H1 (cell line): ENCODE measurements around the gene PAX3. TPM values are rescaled to one million over a fixed set of nuclear protein-coding genes. Genes with fewer than 3 reads are reported as not detected.

Experiments
- CTCF ChIA-PET: fragments of 300-600 bp; sonication (Branson Sonifier 250); formaldehyde crosslinking; loops from one replicate; lab custom pipeline; 2021; ENCODE audit not compliant: partially characterized antibody; lab: Charles Lee
- POLR2A ChIA-PET: fragments of 300-600 bp; sonication (Branson Sonifier 250); formaldehyde crosslinking; loops from one replicate; lab custom pipeline; 2021; ENCODE audit warnings: inconsistent platforms; ENCODE audit not compliant: partially characterized antibody; lab: Charles Lee
- DNase-seq, 2 experiments: peaks; one replicate each; pipeline versions ENCODE4 v3.0.0 to v3.0.0-alpha.2; 2010 to 2022; ENCODE audit warnings: low spot score in 2 of 2, low read depth in 1 of 2, mixed read lengths in 1 of 2
- FAIRE-seq: peaks from 2 replicates; lab custom pipeline; 2011; peaks lifted over from hg19 to GRCh38; lab: Jason Lieb, UNC
- H2AFZ ChIP-seq: 2 replicates; pipeline ENCODE4 v1.8.1; 2012; ENCODE audit warnings: low read length, inconsistent platforms
- H2AK5ac ChIP-seq: 2 replicates; pipeline ENCODE4 v1.6.1; 2013; ENCODE audit warnings: low read depth, low read length
- H2BK120ac ChIP-seq: replicated peaks from 2 replicates; pipeline ENCODE3; 2013; ENCODE audit warnings: low read depth, low read length, inconsistent platforms
- H2BK12ac ChIP-seq: 2 replicates; pipeline ENCODE4 v1.6.1; 2013; ENCODE audit warnings: low read depth, low read length
- H2BK15ac ChIP-seq: 2 replicates; pipeline ENCODE4 v1.6.1; 2013; ENCODE audit warnings: low read length
- H2BK20ac ChIP-seq: 2 replicates; pipeline ENCODE4 v1.6.1; 2013; ENCODE audit warnings: low read length
- H2BK5ac ChIP-seq: 2 replicates; pipeline ENCODE4 v1.6.1; 2013; ENCODE audit warnings: low read depth, low read length
- H3K14ac ChIP-seq: 2 replicates; pipeline ENCODE4 v1.6.1; 2013; ENCODE audit warnings: inconsistent platforms; ENCODE audit not compliant: insufficient read length
- H3K18ac ChIP-seq: 2 replicates; pipeline ENCODE4 v1.6.1; 2013; ENCODE audit warnings: low read length; ENCODE audit errors: extremely low read depth
- H3K23ac ChIP-seq: 2 replicates; pipeline ENCODE4 v1.6.1; 2013; ENCODE audit warnings: inconsistent platforms; ENCODE audit not compliant: insufficient read length
- H3K23me2 ChIP-seq: 2 replicates; pipeline ENCODE4 v1.6.1; 2013; ENCODE audit warnings: low read depth, low read length
- H3K27ac ChIP-seq: 2 replicates; pipeline ENCODE4 v1.6.1; 2011; ENCODE audit warnings: low read depth, low read length, inconsistent platforms
- H3K27me3 ChIP-seq, 4 experiments: replicated peaks in 1 of 4; 1 replicate in 1 of 4; 2 replicates in 3 of 4; pipeline versions ENCODE4 v1.6.1 to v1.8.1; 2011 to 2013; ENCODE audit warnings: low read length in 3 of 4, mild to moderate bottlenecking in 3 of 4, inconsistent platforms in 2 of 4, mixed read lengths in 2 of 4, moderate library complexity in 1 of 4; ENCODE audit not compliant: control insufficient read depth in 3 of 4, insufficient read depth in 3 of 4; ENCODE audit errors: extremely low read depth in 1 of 4
- H3K36me3 ChIP-seq, 4 experiments: 2 replicates each; pipeline versions ENCODE4 v1.6.1 to v1.8.1; 2011 to 2013; ENCODE audit warnings: mild to moderate bottlenecking in 4 of 4, low read length in 3 of 4, moderate library complexity in 2 of 4, control low read depth in 1 of 4, inconsistent platforms in 1 of 4; ENCODE audit not compliant: insufficient read depth in 4 of 4, control insufficient read depth in 2 of 4
- H3K4ac ChIP-seq: replicated peaks from 2 replicates; pipeline ENCODE3; 2013; ENCODE audit warnings: low read length, low read depth, mixed read lengths, inconsistent platforms; ENCODE audit not compliant: insufficient read length
- H3K4me1 ChIP-seq, 4 experiments: replicated peaks in 1 of 4; 1 replicate in 1 of 4; 2 replicates in 3 of 4; pipeline versions ENCODE4 v1.6.1 to v1.8.1; 2011 to 2013; ENCODE audit warnings: low read length in 3 of 4, inconsistent platforms in 2 of 4, mixed read lengths in 1 of 4; ENCODE audit not compliant: insufficient read depth in 4 of 4, control insufficient read depth in 3 of 4
- H3K4me2 ChIP-seq, 2 experiments: 2 replicates each; pipeline versions ENCODE4 v1.6.1 to v1.8.1; 2011 to 2013; ENCODE audit warnings: low read depth in 2 of 2, low read length in 2 of 2, control low read depth in 1 of 2, inconsistent platforms in 1 of 2, mild to moderate bottlenecking in 1 of 2; ENCODE audit not compliant: insufficient read depth in 1 of 2
- H3K4me3 ChIP-seq, 4 experiments: fragments of 200-600, 300-600 bp in 1 of 4; sonication (generic), shearing (Covaris generic), sonication (Bioruptor Twin) in 1 of 4; 2 replicates each; pipeline versions ENCODE4 v1.5.1 to v1.8.1; 2011 to 2016; ENCODE audit warnings: low read length in 4 of 4, low read depth in 3 of 4, control low read depth in 2 of 4, inconsistent platforms in 2 of 4, mild to moderate bottlenecking in 2 of 4, mixed read lengths in 1 of 4, moderate library complexity in 1 of 4; ENCODE audit not compliant: insufficient read depth in 2 of 4; ENCODE audit errors: extremely low read depth in 1 of 4
- H3K56ac ChIP-seq: replicated peaks from 2 replicates; pipeline ENCODE3; 2013; ENCODE audit warnings: low read depth, mild to moderate bottlenecking, mixed read lengths, low read length, inconsistent platforms; ENCODE audit not compliant: insufficient read length
- H3K79me1 ChIP-seq: 2 replicates; pipeline ENCODE4 v1.6.1; 2013; ENCODE audit warnings: low read depth, low read length, control low read depth
- H3K79me2 ChIP-seq, 2 experiments: 2 replicates each; pipeline versions ENCODE4 v1.6.1 to v1.8.1; 2012 to 2013; ENCODE audit warnings: low read length in 2 of 2, mild to moderate bottlenecking in 2 of 2, inconsistent platforms in 1 of 2; ENCODE audit not compliant: insufficient read depth in 2 of 2, control insufficient read depth in 1 of 2
- H3K9ac ChIP-seq, 4 experiments: replicated peaks in 1 of 4; 1 replicate in 1 of 4; 2 replicates in 3 of 4; pipeline versions ENCODE4 v1.6.1 to v1.8.1; 2011 to 2013; ENCODE audit warnings: low read depth in 3 of 4, low read length in 3 of 4, control low read depth in 2 of 4, mild to moderate bottlenecking in 2 of 4, moderate library complexity in 2 of 4, inconsistent platforms in 1 of 4; ENCODE audit errors: extremely low read depth in 1 of 4
- H3K9me3 ChIP-seq, 2 experiments: 2 replicates each; pipeline versions ENCODE4 v1.6.1 to v1.8.1; 2012 to 2013; ENCODE audit warnings: mild to moderate bottlenecking in 2 of 2, moderate library complexity in 2 of 2, control low read depth in 1 of 2, inconsistent platforms in 1 of 2, low read depth in 1 of 2, low read length in 1 of 2, mixed read lengths in 1 of 2; ENCODE audit not compliant: insufficient read depth in 2 of 2
- H4K20me1 ChIP-seq, 2 experiments: replicated peaks in 1 of 2; 2 replicates each; pipeline versions ENCODE3 to v1.8.1; 2011 to 2013; ENCODE audit warnings: inconsistent platforms in 2 of 2, low read length in 2 of 2, mild to moderate bottlenecking in 1 of 2; ENCODE audit not compliant: insufficient read depth in 2 of 2, control insufficient read depth in 1 of 2
- H4K5ac ChIP-seq: 2 replicates; pipeline ENCODE4 v1.6.1; 2013; ENCODE audit warnings: low read length, low read depth, mixed read lengths, inconsistent platforms; ENCODE audit not compliant: insufficient read length
- H4K8ac ChIP-seq: 2 replicates; pipeline ENCODE4 v1.8.0; 2013; ENCODE audit warnings: mild to moderate bottlenecking, moderate library complexity, low read length, inconsistent platforms; ENCODE audit not compliant: insufficient read depth; ENCODE audit errors: extremely low read depth
- H4K91ac ChIP-seq: replicated peaks from 2 replicates; pipeline ENCODE3; 2013; ENCODE audit warnings: low read length, mixed read lengths, inconsistent platforms; ENCODE audit not compliant: insufficient read length
- ATF2 ChIP-seq: IDR thresholded peaks from 2 replicates; pipeline ENCODE4 v1.6.1; 2012; ENCODE audit warnings: low read length, inconsistent platforms
- BCL11A ChIP-seq, 2 experiments: IDR thresholded peaks; one replicate each; pipeline ENCODE4 v1.6.1; 2011; ENCODE audit warnings: low read depth in 2 of 2, low read length in 2 of 2, mild to moderate bottlenecking in 2 of 2
- CREB1 ChIP-seq: IDR thresholded peaks from 2 replicates; pipeline ENCODE4 v1.6.1; 2012; ENCODE audit warnings: inconsistent platforms
- EGR1 ChIP-seq: IDR thresholded peaks from 2 replicates; pipeline ENCODE4 v1.6.1; 2011; ENCODE audit warnings: low read depth, low read length, borderline replicate concordance
- FOSL1 ChIP-seq: IDR thresholded peaks from 2 replicates; pipeline ENCODE4 v1.6.1; 2011; ENCODE audit warnings: mild to moderate bottlenecking, low read depth, low read length, moderate library complexity; ENCODE audit not compliant: insufficient read depth
- GABPA ChIP-seq: IDR thresholded peaks from 2 replicates; pipeline ENCODE4 v1.6.1; 2011; ENCODE audit warnings: mild to moderate bottlenecking, low read length, moderate library complexity, borderline replicate concordance; ENCODE audit not compliant: insufficient read depth
- HDAC2 ChIP-seq, 2 experiments: fragments of 300-600 bp in 1 of 2; sonication (generic) in 1 of 2; IDR thresholded peaks; 2 replicates each; pipeline ENCODE4 v1.6.1; 2011 to 2012; ENCODE audit warnings: low read depth in 2 of 2, low read length in 2 of 2, mild to moderate bottlenecking in 2 of 2, moderate library complexity in 2 of 2, borderline replicate concordance in 1 of 2, inconsistent platforms in 1 of 2
- HDAC6 ChIP-seq: IDR thresholded peaks from one replicate; pipeline ENCODE4 v1.7.1; 2012; ENCODE audit warnings: low read depth, mild to moderate bottlenecking, inconsistent platforms, low read length, moderate library complexity
- RXRA ChIP-seq: IDR thresholded peaks from 2 replicates; pipeline ENCODE4 v1.6.1; 2011; ENCODE audit warnings: low read depth, mild to moderate bottlenecking, low read length, moderate library complexity; ENCODE audit not compliant: insufficient read depth
- SRF ChIP-seq: IDR thresholded peaks from 2 replicates; pipeline ENCODE4 v1.6.1; 2011; ENCODE audit warnings: mild to moderate bottlenecking, low read depth, low read length, moderate library complexity
- TAF1 ChIP-seq: IDR thresholded peaks from 2 replicates; pipeline ENCODE4 v1.6.1; 2011; ENCODE audit warnings: mild to moderate bottlenecking, low read depth, low read length
- WGBS, 2 experiments: shearing (Covaris generic) in 1 of 2; methylation state at CpG; one replicate each; pipeline versions ENCODE4 v1.1.6 to v1.1.7; 2013 to 2015; ENCODE audit warnings: low lambda C conversion rate in 2 of 2, mixed read lengths in 2 of 2, inconsistent platforms in 1 of 2, low coverage in 1 of 2, missing lambda C conversion rate in 1 of 2; ENCODE audit not compliant: insufficient replicate concordance in 2 of 2, insufficient coverage in 1 of 2, insufficient read length in 1 of 2; ENCODE audit errors: extremely low coverage in 1 of 2, missing lambda C conversion rate in 1 of 2; 5-methylcytosine and 5-hydroxymethylcytosine counted together
- polyA plus RNA-seq, 7 experiments: library from polyadenylated mRNA; depleted of rRNA in 3 of 7; stranded (reverse) in 5 of 7; unstranded in 2 of 7; fragments of >200 nt in 5 of 7; fragments of 200-250 nt in 2 of 7; gene quantifications; 1 replicate in 5 of 7; 2 replicates in 1 of 7; 4 replicates in 1 of 7; pipeline versions ENCODE4 v1.2.1 to v1.2.3, GENCODE V29; 2011 to 2013; ENCODE audit warnings: missing spikeins in 2 of 7, mixed read lengths in 2 of 7
- total RNA-seq: library from RNA; stranded (reverse); fragmentation: NEBNext Ultra II Directional; extraction: Animal tissue kit (Norgen Biotek cat#: 25700); gene quantifications from 2 replicates; pipeline ENCODE4 v1.2.1, GENCODE V29; 2021

PAX3 gene
- total and polyA plus RNA-seq, 2 of the 8 experiments (the other 6 are each of a cell fraction or from before 2014, with no cell fraction given), result 0.33 TPM; not detected in 1

GRCh38 chr2:222257645-222258044, 41.2 kb downstream of the PAX3 start:
- Histone ChIP-seq H4K8ac (no peak overlapping the region; the same call in 1 of the 2 replicates), H2BK20ac (no peak overlapping the region), H3K79me1 (no peaks in the 10 kb centered on the region), H3K4me3 (no peak overlapping the region), H2BK12ac (0 out of 2 replicates have a peak overlapping the region, but pooled peaks have one; percentile 31), H3K9ac (no peak overlapping the region), H3K79me2 (no peaks in the 10 kb centered on the region; a peak in 1 of 4 replicates), H3K14ac (no peak overlapping the region), H3K36me3 (no peaks in the 10 kb centered on the region), H3K18ac (no peak overlapping the region), H3K9me3 (no peaks in the 10 kb centered on the region), H4K20me1 (no peaks in the 10 kb centered on the region), H3K27ac (no peak overlapping the region), H2BK5ac (no peak overlapping the region), H3K4me2 (no peak overlapping the region), H3K4ac (no peak overlapping the region), H2BK120ac (no peak overlapping the region), H2BK15ac (no peak overlapping the region), H3K27me3 (no peaks in the 10 kb centered on the region; a peak in 1 of 7 replicates), H3K56ac (no peak overlapping the region), H3K4me1 (peaks cover 0 to 11% (median 5%) of the 10 kb centered on the region in 4 experiments; a peak in 5 of 7 replicates), H3K23ac (no peak overlapping the region), H4K5ac (no peak overlapping the region), H4K91ac (no peak overlapping the region), H2AFZ (0 out of 2 replicates have a peak overlapping the region, but pooled peaks have one; percentile 41), H2AK5ac (no peak overlapping the region), H3K23me2 (no peaks in the 10 kb centered on the region)
- POLR2A ChIA-PET, result interaction anchor here (1.2 kb wide), 1 partner anchor 9 kb away, joined by 3 read pairs; no protein-coding TSS in a partner anchor
- DNase-seq (no peak), FAIRE-seq (no peak)
- 39% methylated on average over 6 of the region's 6 CpGs; no CpG with 5 or more reads in 1 of the 2 experiments for WGBS, 2 experiments
- CTCF ChIA-PET, result interaction anchor here (0.6 to 1.5 kb wide), 3 partner anchors 200 to 1529 kb away, joined by 3 to 4 read pairs (median 3); no protein-coding TSS in a partner anchor
- TF ChIP-seq FOSL1, result no peak
- no peak for TF ChIP-seq RXRA
- no peak for TF ChIP-seq EGR1
- no peak for TF ChIP-seq ATF2
- TF ChIP-seq CREB1, result no peak
- TF ChIP-seq HDAC6, result no peak
- TF ChIP-seq HDAC2 (IDR thresholded peaks at IDR 0.05; ENCODE audit: borderline replicate concordance in 1 of 2, low read depth in 2 of 2, low read length in 2 of 2), result no peak
- no peak for TF ChIP-seq GABPA
- no peak for TF ChIP-seq BCL11A (IDR thresholded peaks at IDR 0.05; ENCODE audit: low read depth in 2 of 2, low read length in 2 of 2)
- no peak for TF ChIP-seq TAF1
- no peak for TF ChIP-seq SRF
